MM.1S (cell line): Measurements from ENCODE around the gene APEH.

Experiments used
- DNase-seq: peaks from one replicate; pipeline ENCODE4 v3.0.0-alpha.2; 2015
- H2AFZ ChIP-seq: fragments of 300-600 bp; sonication (generic); 2 replicates; pipeline ENCODE4 v1.6.0; 2016; ENCODE audit warnings: antibody characterized with exemption, low read length
- H3F3A ChIP-seq: fragments of 300-600 bp; sonication (generic); 2 replicates; pipeline ENCODE4 v1.6.1; 2016; ENCODE audit warnings: mild to moderate bottlenecking, antibody characterized with exemption, low read length, moderate library complexity, mixed read lengths; ENCODE audit not compliant: insufficient read depth
- H3K27ac ChIP-seq: fragments of 300-600 bp; sonication (generic); 2 replicates; pipeline ENCODE4 v1.5.1; 2016; ENCODE audit warnings: mild to moderate bottlenecking, low read length
- H3K27me3 ChIP-seq: fragments of 300-600 bp; sonication (generic); replicated peaks from 2 replicates; pipeline ENCODE4 v1.6.0; 2016; ENCODE audit warnings: low read length; ENCODE audit not compliant: insufficient read depth
- H3K36me3 ChIP-seq: fragments of 300-600 bp; sonication (generic); replicated peaks from 2 replicates; pipeline ENCODE4 v1.6.1; 2016; ENCODE audit warnings: mild to moderate bottlenecking, low read length, mixed read lengths; ENCODE audit not compliant: insufficient read depth
- H3K4me1 ChIP-seq: fragments of 300-600 bp; sonication (generic); 2 replicates; pipeline ENCODE4 v1.6.1; 2016; ENCODE audit warnings: low read length, mixed read lengths
- H3K4me2 ChIP-seq: fragments of 300-600 bp; sonication (generic); 2 replicates; pipeline ENCODE4 v1.6.0; 2016; ENCODE audit warnings: low read depth, low read length
- H3K4me3 ChIP-seq: fragments of 300-600 bp; sonication (generic); 2 replicates; pipeline ENCODE4 v1.5.1; 2016; ENCODE audit warnings: low read length, mixed read lengths
- H3K79me2 ChIP-seq: fragments of 300-600 bp; sonication (generic); 2 replicates; pipeline ENCODE4 v1.6.1; 2016; ENCODE audit warnings: mixed run types, low read length, mixed read lengths
- H3K9ac ChIP-seq: fragments of 300-600 bp; sonication (generic); 2 replicates; pipeline ENCODE4 v1.6.1; 2016; ENCODE audit warnings: low read length, mixed read lengths
- H3K9me2 ChIP-seq: fragments of 300-600 bp; sonication (generic); replicated peaks from 2 replicates; pipeline ENCODE4 v1.6.1; 2016; ENCODE audit warnings: mild to moderate bottlenecking, low read length, mixed read lengths; ENCODE audit not compliant: insufficient read depth
- H3K9me3 ChIP-seq: fragments of 300-600 bp; sonication (generic); replicated peaks from 2 replicates; pipeline ENCODE4 v1.6.1; 2016; ENCODE audit warnings: mild to moderate bottlenecking, low read length, mixed read lengths; ENCODE audit not compliant: insufficient read depth
- H4K20me1 ChIP-seq: fragments of 300-600 bp; sonication (generic); 2 replicates; pipeline ENCODE4 v1.6.1; 2016; ENCODE audit warnings: mild to moderate bottlenecking, low read length, moderate library complexity, mixed read lengths; ENCODE audit not compliant: insufficient read depth
- EZH2 ChIP-seq: fragments of 300-600 bp; sonication (generic); optimal IDR thresholded peaks from 2 replicates; pipeline ENCODE3; 2017; ENCODE audit warnings: low read depth, mild to moderate bottlenecking, antibody characterized with exemption, low read length, mixed read lengths
- EZH2phosphoT487 ChIP-seq: fragments of 300-600 bp; sonication (generic); IDR thresholded peaks from 2 replicates; pipeline ENCODE4 v1.6.1; 2018; ENCODE audit warnings: antibody characterized with exemption, low read length
- TF ChIP-seq, protein P1 (sequence below): fragments of 300-600 bp; sonication (generic); IDR thresholded peaks from 2 replicates; pipeline ENCODE4 v1.5.1; 2016; ENCODE audit warnings: antibody characterized with exemption, low read length, mixed read lengths

The APEH gene

GRCh38 chr3:49703956-49704355 is 29.8 kb downstream of the APEH start:
- Histone ChIP-seq H3K9ac (no peak overlapping the region), H4K20me1 (no peaks in the 10 kb centered on the region), H3K9me2 (no peaks in the 10 kb centered on the region), H3K9me3 (no peaks in the 10 kb centered on the region), H3K4me3 (no peak overlapping the region), H3F3A (no peaks in the 10 kb centered on the region), H2AFZ (no peak overlapping the region), H3K36me3 (no peaks in the 10 kb centered on the region), H3K4me1 (no peaks in the 10 kb centered on the region), H3K27me3 (no peaks in the 10 kb centered on the region), H3K27ac (no peak overlapping the region), H3K4me2 (no peak overlapping the region), H3K79me2 (no peaks in the 10 kb centered on the region)
- DNase-seq = no peak
- TF ChIP-seq EZH2phosphoT487 (no peak), EZH2 (no peak)
- TF ChIP-seq, protein P1, sequence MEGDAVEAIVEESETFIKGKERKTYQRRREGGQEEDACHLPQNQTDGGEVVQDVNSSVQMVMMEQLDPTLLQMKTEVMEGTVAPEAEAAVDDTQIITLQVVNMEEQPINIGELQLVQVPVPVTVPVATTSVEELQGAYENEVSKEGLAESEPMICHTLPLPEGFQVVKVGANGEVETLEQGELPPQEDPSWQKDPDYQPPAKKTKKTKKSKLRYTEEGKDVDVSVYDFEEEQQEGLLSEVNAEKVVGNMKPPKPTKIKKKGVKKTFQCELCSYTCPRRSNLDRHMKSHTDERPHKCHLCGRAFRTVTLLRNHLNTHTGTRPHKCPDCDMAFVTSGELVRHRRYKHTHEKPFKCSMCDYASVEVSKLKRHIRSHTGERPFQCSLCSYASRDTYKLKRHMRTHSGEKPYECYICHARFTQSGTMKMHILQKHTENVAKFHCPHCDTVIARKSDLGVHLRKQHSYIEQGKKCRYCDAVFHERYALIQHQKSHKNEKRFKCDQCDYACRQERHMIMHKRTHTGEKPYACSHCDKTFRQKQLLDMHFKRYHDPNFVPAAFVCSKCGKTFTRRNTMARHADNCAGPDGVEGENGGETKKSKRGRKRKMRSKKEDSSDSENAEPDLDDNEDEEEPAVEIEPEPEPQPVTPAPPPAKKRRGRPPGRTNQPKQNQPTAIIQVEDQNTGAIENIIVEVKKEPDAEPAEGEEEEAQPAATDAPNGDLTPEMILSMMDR = no peak

DNA sequence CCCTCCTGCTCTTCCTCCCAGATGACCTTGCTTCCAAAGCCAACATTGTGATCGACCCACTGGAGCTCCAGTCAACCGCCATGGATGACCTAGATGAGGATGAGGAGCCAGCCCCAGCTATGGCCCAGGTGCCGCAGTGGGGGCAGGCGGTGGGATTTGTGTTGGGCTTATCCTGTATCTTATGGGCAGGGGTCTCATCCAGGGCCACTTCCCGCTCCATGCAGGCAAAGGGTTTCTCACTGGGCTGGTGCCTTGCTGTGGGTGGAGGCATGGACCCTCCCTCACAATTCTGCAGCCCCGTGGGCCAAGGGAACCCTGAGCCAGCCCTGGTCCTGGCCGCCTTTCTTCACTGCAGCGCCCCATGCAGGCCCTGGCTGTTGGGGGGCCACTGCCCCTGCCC is 30.5 kb downstream of the APEH start:
- DNase-seq = no peak
- Histone ChIP-seq H3K4me2 (no peak overlapping the region), H3K9me2 (no peaks in the 10 kb centered on the region), H4K20me1 (no peaks in the 10 kb centered on the region), H3K27ac (no peak overlapping the region), H3K9me3 (no peaks in the 10 kb centered on the region), H3K9ac (no peak overlapping the region), H3K4me1 (no peaks in the 10 kb centered on the region), H2AFZ (no peak overlapping the region), H3K79me2 (no peaks in the 10 kb centered on the region), H3K27me3 (no peaks in the 10 kb centered on the region), H3F3A (no peaks in the 10 kb centered on the region), H3K36me3 (no peaks in the 10 kb centered on the region), H3K4me3 (no peak overlapping the region)
- TF ChIP-seq EZH2phosphoT487 (no peak), EZH2 (no peak)
- TF ChIP-seq, protein P1 = no peak

DNA sequence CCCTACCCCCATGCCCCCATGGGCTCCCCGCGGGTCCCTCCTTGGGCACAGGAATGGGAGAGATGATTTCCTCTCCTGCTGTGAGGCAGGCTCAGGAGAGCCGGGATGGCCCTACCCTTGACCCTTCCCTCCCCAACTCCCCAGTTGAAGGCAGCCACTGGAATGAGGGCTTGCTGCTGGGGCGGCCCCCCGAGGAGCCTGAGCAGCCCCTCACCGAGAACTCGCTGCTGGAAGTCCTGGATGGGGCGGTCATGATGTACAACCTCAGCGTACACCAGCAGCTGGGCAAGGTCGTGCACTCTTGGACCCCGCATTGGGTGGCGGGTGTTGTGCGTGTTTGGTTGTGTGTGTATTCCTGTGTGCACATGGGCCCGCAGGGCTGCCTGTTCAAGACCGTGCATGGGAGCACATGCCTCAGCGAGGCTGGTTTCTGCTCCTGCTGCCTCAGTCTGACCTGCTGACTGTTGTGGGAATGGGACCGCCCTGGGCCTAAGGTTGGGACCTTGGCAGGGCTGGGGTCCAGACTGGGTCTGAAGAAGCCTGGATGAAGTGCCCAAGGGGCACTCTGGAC is 31.3 kb downstream of the APEH start:
- no peaks in the 10 kb centered on the region for H3F3A ChIP-seq
- H3K79me2 ChIP-seq = no peaks in the 10 kb centered on the region
- no peaks in the 10 kb centered on the region for H3K9me2 ChIP-seq
- no peaks in the 10 kb centered on the region for H3K27me3 ChIP-seq
- H3K4me1 ChIP-seq = no peaks in the 10 kb centered on the region
- H3K4me3 ChIP-seq = no peak overlapping the region
- H4K20me1 ChIP-seq = no peaks in the 10 kb centered on the region
- H3K27ac ChIP-seq = no peak overlapping the region
- TF ChIP-seq, protein P1 = no peak
- TF ChIP-seq EZH2 (no peak), EZH2phosphoT487 (no peak)
- no peak overlapping the region for H3K4me2 ChIP-seq
- no peak overlapping the region for H3K9ac ChIP-seq
- no peak overlapping the region for H2AFZ ChIP-seq
- DNase-seq = no peak
- no peaks in the 10 kb centered on the region for H3K36me3 ChIP-seq
- H3K9me3 ChIP-seq = no peaks in the 10 kb centered on the region
